Caco-2 (cell line): ENCODE results near the gene SLC9C1. TPM values are rescaled to one million over a fixed set of nuclear protein-coding genes. Genes with fewer than 3 reads are reported as not detected.
A peak's percentile ranks its signal among the peaks of the same experiment; 100 is the strongest.

Source experiments
- BruUV-seq: library from RNA; stranded (reverse); fragments of 400-500 nt; replicated peaks from 2 replicates; lab custom pipeline; 2021; lab: Mats Ljungman, UMichigan
- CTCF ChIA-PET: fragments of 300-600 bp; sonication (Branson Sonifier 250); formaldehyde crosslinking; loops from one replicate; lab custom pipeline; 2022; ENCODE audit warnings: antibody characterized with exemption; lab: Charles Lee
- POLR2A ChIA-PET: fragments of 300-600 bp; sonication (Branson Sonifier 250); formaldehyde crosslinking; loops from one replicate; lab custom pipeline; 2022; ENCODE audit warnings: antibody characterized with exemption; lab: Charles Lee
- DNase-seq, 2 experiments: peaks; one replicate each; pipeline versions ENCODE4 v3.0.0 to v3.0.0-alpha.2; 2020 to 2022
- H3K27me3 ChIP-seq: replicated peaks from 2 replicates; pipeline ENCODE4 v1.6.0; 2011; ENCODE audit warnings: low read length; ENCODE audit not compliant: control insufficient read depth, insufficient read depth
- H3K36me3 ChIP-seq: 2 replicates; pipeline ENCODE4 v1.5.1; 2011; ENCODE audit warnings: low read length; ENCODE audit not compliant: control insufficient read depth, insufficient read depth
- H3K4me1 ChIP-seq: fragments of 250-450 bp; sonication (Bioruptor Pico); 2 replicates; pipeline ENCODE4 v1.5.1; 2020; ENCODE audit warnings: mild to moderate bottlenecking
- H3K4me3 ChIP-seq: 2 replicates; pipeline ENCODE4 v1.5.1; 2011; ENCODE audit warnings: low read depth, mild to moderate bottlenecking, control low read depth, low read length
- H3K9me3 ChIP-seq: fragments of 250-450 bp; sonication (Bioruptor Pico); 2 replicates; pipeline ENCODE4 v1.5.1; 2020; ENCODE audit warnings: mild to moderate bottlenecking, moderate library complexity
- H3K27ac Mint-ChIP-seq: one replicate; pipeline ENCODE4 v1.8.0; 2022; ENCODE audit warnings: mixed read lengths; ENCODE audit not compliant: unreplicated experiment
- H3K27me3 Mint-ChIP-seq: one replicate; pipeline ENCODE4 v1.8.0; 2022; ENCODE audit warnings: mixed read lengths; ENCODE audit not compliant: insufficient read depth, unreplicated experiment
- H3K36me3 Mint-ChIP-seq: one replicate; pipeline ENCODE4 v1.8.0; 2022; ENCODE audit warnings: mild to moderate bottlenecking, mixed read lengths; ENCODE audit not compliant: insufficient read depth, unreplicated experiment
- H3K4me1 Mint-ChIP-seq: one replicate; pipeline ENCODE4 v1.8.0; 2022; ENCODE audit warnings: low read depth, mixed read lengths; ENCODE audit not compliant: unreplicated experiment
- H3K4me3 Mint-ChIP-seq: one replicate; pipeline ENCODE4 v1.8.0; 2022; ENCODE audit warnings: mild to moderate bottlenecking, moderate library complexity, mixed read lengths; ENCODE audit not compliant: unreplicated experiment
- H3K9me3 Mint-ChIP-seq: one replicate; pipeline ENCODE4 v1.8.0; 2022; ENCODE audit warnings: mixed read lengths; ENCODE audit not compliant: unreplicated experiment
- CTCF ChIP-seq, 2 experiments: fragments of 200-600 bp in 1 of 2; IDR thresholded peaks; 1 replicate in 1 of 2; 2 replicates in 1 of 2; pipeline versions ENCODE4 v1.5.1 to v1.8.0; 2011 to 2022; ENCODE audit warnings: antibody characterized with exemption in 1 of 2, control low read depth in 1 of 2, inconsistent platforms in 1 of 2, low read depth in 1 of 2, low read length in 1 of 2, mild to moderate bottlenecking in 1 of 2, moderate library complexity in 1 of 2; ENCODE audit not compliant: insufficient read depth in 1 of 2, severe bottlenecking in 1 of 2, unreplicated experiment in 1 of 2
- intact Hi-C: fragments of 100-400 bp; cut with micrococcal nuclease; formaldehyde crosslinking; loops from one replicate; pipeline ENCODE4 v1.10.0; 2022; ENCODE audit not compliant: unreplicated experiment
- total RNA-seq: library from RNA; stranded (reverse); gene quantifications from 2 replicates; pipeline ENCODE4 v1.2.3, GENCODE V29; 2022

SLC9C1 gene
- total RNA-seq, 1 experiment from 2014 or later: not detected

DNA sequence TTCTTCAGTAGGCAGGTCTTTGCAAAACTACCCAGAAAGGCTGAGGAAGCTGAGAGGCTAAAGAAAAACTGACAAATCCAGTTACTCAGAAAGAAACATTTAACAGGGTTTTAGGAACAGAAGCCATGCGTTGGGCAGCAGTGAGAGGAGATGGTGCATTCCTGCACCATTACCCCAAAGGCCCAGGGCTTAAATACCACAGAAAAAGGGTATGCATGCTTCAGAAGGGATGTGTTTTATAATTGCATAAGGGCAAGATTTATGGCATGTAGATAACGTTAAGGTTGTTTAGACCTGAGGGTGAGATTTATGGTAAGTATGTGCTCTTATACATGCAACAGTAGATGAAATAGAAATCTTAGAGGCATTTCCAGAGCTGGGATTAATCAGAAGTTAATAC, 197.8 kb downstream of the SLC9C1 start:
- Histone ChIP-seq H3K36me3 (peaks cover 2% of the 10 kb centered on the region; the same call in 1 of the 2 replicates), H3K27me3 (no peaks in the 10 kb centered on the region), H3K4me1 (peaks cover 34% of the 10 kb centered on the region), H3K9me3 (no peaks in the 10 kb centered on the region), H3K4me3 (no peak overlapping the region)
- intact Hi-C loops: no loop called here
- ChIA-PET POLR2A (no interaction called here), CTCF (no interaction called here)
- Mint-ChIP-seq H3K4me1 (peaks cover 31% of the 10 kb centered on the region), H3K27ac (no peak overlapping the region), H3K27me3 (no peaks in the 10 kb centered on the region), H3K4me3 (no peak overlapping the region), H3K36me3 (peaks cover 62% of the 10 kb centered on the region), H3K9me3 (no peaks in the 10 kb centered on the region)
- no peak for DNase-seq
- no TSS peak for BruUV-seq
- TF ChIP-seq CTCF (IDR thresholded peaks at IDR 0.05; ENCODE audit: insufficient read depth in 1 of 2, low read depth in 1 of 2, low read length in 1 of 2, severe bottlenecking in 1 of 2, unreplicated experiment in 1 of 2): no peak

GRCh38 chr3:112095731-112096130, 198.3 kb downstream of the SLC9C1 start:
- no peak overlapping the region for H3K4me3 Mint-ChIP-seq
- no peaks in the 10 kb centered on the region for H3K27me3 ChIP-seq
- BruUV-seq: no TSS peak
- CTCF ChIA-PET: no interaction called here
- H3K4me1 ChIP-seq: peaks cover 38% of the 10 kb centered on the region
- intact Hi-C loops: no loop called here
- H3K9me3 Mint-ChIP-seq: no peaks in the 10 kb centered on the region
- H3K36me3 ChIP-seq: peaks cover 2% of the 10 kb centered on the region; the same call in 1 of the 2 replicates
- H3K4me3 ChIP-seq: no peak overlapping the region
- no peak overlapping the region for H3K27ac Mint-ChIP-seq
- no peak for TF ChIP-seq CTCF (IDR thresholded peaks at IDR 0.05; ENCODE audit: insufficient read depth in 1 of 2, low read depth in 1 of 2, low read length in 1 of 2, severe bottlenecking in 1 of 2, unreplicated experiment in 1 of 2)
- peaks cover 67% of the 10 kb centered on the region for H3K36me3 Mint-ChIP-seq
- no peaks in the 10 kb centered on the region for H3K9me3 ChIP-seq
- H3K27me3 Mint-ChIP-seq: no peaks in the 10 kb centered on the region
- peaks cover 36% of the 10 kb centered on the region for H3K4me1 Mint-ChIP-seq
- no peak for DNase-seq
- POLR2A ChIA-PET: interaction anchor here (0.6 kb wide), 1 partner anchor 104 kb away, joined by 6 read pairs; no protein-coding TSS in a partner anchor

DNA sequence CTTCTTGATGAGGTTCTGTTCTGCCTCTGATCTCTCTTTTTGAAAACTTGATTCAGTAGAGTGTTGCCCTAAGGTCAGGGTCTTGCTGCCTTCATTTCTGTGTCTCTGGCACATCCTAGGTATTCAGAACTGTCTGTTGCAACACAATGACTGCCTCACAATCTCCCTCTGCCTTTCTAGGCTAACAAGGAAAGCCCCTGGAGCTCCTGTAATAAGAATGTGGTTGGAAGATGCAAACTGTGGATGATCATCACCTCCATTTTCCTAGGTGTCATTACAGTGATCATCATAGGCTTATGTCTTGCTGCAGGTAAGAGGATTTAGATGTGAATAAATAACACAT, 200.9 kb downstream of the SLC9C1 start:
- TF ChIP-seq CTCF (IDR thresholded peaks at IDR 0.05; ENCODE audit: insufficient read depth in 1 of 2, low read depth in 1 of 2, low read length in 1 of 2, severe bottlenecking in 1 of 2, unreplicated experiment in 1 of 2): no peak
- ChIA-PET CTCF (no interaction called here), POLR2A (interaction anchor here (1.1 kb wide), 1 partner anchor 115 kb away, joined by 4 read pairs; the partner anchor contains the start of gene ABHD10)
- DNase-seq: no peak
- Mint-ChIP-seq H3K9me3 (no peaks in the 10 kb centered on the region), H3K27ac (peak overlapping the region; percentile 29), H3K4me1 (peaks cover 47% of the 10 kb centered on the region), H3K4me3 (peak overlapping the region; percentile 13), H3K36me3 (peaks cover 80% of the 10 kb centered on the region), H3K27me3 (no peaks in the 10 kb centered on the region)
- H3K4me3 ChIP-seq: no peak overlapping the region
- peaks cover 61% of the 10 kb centered on the region for H3K4me1 ChIP-seq
- no peaks in the 10 kb centered on the region for H3K9me3 ChIP-seq
- H3K27me3 ChIP-seq: no peaks in the 10 kb centered on the region
- intact Hi-C loops: loop anchor here (5.0 kb wide), 1 partner anchor 106 kb away; no protein-coding TSS in a partner anchor
- no TSS peak for BruUV-seq
- peaks cover 2% of the 10 kb centered on the region; the same call in 1 of the 2 replicates for H3K36me3 ChIP-seq
